HG03442 (cell line): ENCODE data around the gene TDRKH.

Source experiments
- ATAC-seq: cut with Tn5 transposase; IDR thresholded peaks from one replicate; pipeline ENCODE4 v1.9.1; 2021; ENCODE audit warnings: mild to moderate bottlenecking, moderate library complexity; ENCODE audit not compliant: unreplicated experiment

The TDRKH gene

GRCh38 chr1:151825204-151825603 is 34.9 kb upstream of the TDRKH start:
- ATAC-seq = no peak

- ATAC-seq = no peak
Observed at GRCh38 chr1:151823175-151823574, 32.9 kb upstream of the TDRKH start.

GRCh38 chr1:151822404-151822803 is 32.1 kb upstream of the TDRKH start:
- ATAC-seq = no peak

- ATAC-seq = no peak
Observed at GRCh38 chr1:151820940-151821339, 30.6 kb upstream of the TDRKH start.

GRCh38 chr1:151819976-151820623 is 29.8 kb upstream of the TDRKH start:
- ATAC-seq = no peak

GRCh38 chr1:151819227-151819835 is 29.0 kb upstream of the TDRKH start:
- no peak for ATAC-seq

GRCh38 chr1:151817353-151817730 is 27.0 kb upstream of the TDRKH start:
- no peak for ATAC-seq

GRCh38 chr1:151816548-151817352 is 26.4 kb upstream of the TDRKH start:
- no peak for ATAC-seq

GRCh38 chr1:151815716-151816327 is 25.5 kb upstream of the TDRKH start:
- no peak for ATAC-seq

GRCh38 chr1:151814971-151815545 is 24.8 kb upstream of the TDRKH start:
- no peak for ATAC-seq

GRCh38 chr1:151814426-151814825 is 24.1 kb upstream of the TDRKH start:
- no peak for ATAC-seq

- ATAC-seq = no peak
Observed at GRCh38 chr1:151813271-151813977, 23.1 kb upstream of the TDRKH start.

- no peak for ATAC-seq
Observed at GRCh38 chr1:151811181-151811580, 20.9 kb upstream of the TDRKH start.

GRCh38 chr1:151809985-151810556 is 19.8 kb upstream of the TDRKH start:
- ATAC-seq = no peak

- ATAC-seq = no peak
Observed at GRCh38 chr1:151809290-151809984, 19.1 kb upstream of the TDRKH start.

- no peak for ATAC-seq
Observed at GRCh38 chr1:151807766-151808165, 17.5 kb upstream of the TDRKH start.

GRCh38 chr1:151807131-151807530 is 16.8 kb upstream of the TDRKH start:
- ATAC-seq = no peak

- ATAC-seq = no peak
Observed at GRCh38 chr1:151806170-151806569, 15.9 kb upstream of the TDRKH start.

GRCh38 chr1:151805066-151805820 is 14.9 kb upstream of the TDRKH start, which contains the start of gene LINGO4:
TSS of gene LINGO4 (minus strand) at chr1:151805419. CDS start at chr1:151802704, 2,715 bp downstream.
- no peak for ATAC-seq
